Umbilical cord (tissue), 2 donors: ENCODE results near the gene NOP9. TPM values are rescaled to one million over a fixed set of nuclear protein-coding genes. Genes with fewer than 3 reads are reported as not detected.
A peak's percentile ranks its signal among the peaks of the same experiment; 100 is the strongest.

Experiments used
- DNase-seq: peaks from one replicate; pipeline ENCODE4 v3.0.0-alpha.2; 2015; ENCODE audit warnings: low spot score
- total RNA-seq: library from RNA; depleted of rRNA; stranded (reverse); fragments of >200 nt; gene quantifications from one replicate; pipeline ENCODE4 v1.2.3, GENCODE V29; 2014; ENCODE audit warnings: low replicate concordance; ENCODE audit not compliant: insufficient read depth

Gene NOP9, protein sequence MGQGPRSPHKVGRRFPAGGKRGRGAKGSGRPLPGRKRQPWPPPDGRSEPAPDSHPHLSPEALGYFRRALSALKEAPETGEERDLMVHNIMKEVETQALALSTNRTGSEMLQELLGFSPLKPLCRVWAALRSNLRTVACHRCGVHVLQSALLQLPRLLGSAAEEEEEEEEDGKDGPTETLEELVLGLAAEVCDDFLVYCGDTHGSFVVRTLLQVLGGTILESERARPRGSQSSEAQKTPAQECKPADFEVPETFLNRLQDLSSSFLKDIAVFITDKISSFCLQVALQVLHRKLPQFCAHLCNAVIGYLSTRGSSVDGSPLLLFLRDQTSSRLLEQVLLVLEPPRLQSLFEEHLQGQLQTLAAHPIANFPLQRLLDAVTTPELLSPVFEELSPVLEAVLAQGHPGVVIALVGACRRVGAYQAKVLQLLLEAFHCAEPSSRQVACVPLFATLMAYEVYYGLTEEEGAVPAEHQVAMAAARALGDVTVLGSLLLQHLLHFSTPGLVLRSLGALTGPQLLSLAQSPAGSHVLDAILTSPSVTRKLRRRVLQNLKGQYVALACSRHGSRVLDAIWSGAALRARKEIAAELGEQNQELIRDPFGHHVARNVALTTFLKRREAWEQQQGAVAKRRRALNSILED
- total RNA-seq, result 12.5 TPM

DNA sequence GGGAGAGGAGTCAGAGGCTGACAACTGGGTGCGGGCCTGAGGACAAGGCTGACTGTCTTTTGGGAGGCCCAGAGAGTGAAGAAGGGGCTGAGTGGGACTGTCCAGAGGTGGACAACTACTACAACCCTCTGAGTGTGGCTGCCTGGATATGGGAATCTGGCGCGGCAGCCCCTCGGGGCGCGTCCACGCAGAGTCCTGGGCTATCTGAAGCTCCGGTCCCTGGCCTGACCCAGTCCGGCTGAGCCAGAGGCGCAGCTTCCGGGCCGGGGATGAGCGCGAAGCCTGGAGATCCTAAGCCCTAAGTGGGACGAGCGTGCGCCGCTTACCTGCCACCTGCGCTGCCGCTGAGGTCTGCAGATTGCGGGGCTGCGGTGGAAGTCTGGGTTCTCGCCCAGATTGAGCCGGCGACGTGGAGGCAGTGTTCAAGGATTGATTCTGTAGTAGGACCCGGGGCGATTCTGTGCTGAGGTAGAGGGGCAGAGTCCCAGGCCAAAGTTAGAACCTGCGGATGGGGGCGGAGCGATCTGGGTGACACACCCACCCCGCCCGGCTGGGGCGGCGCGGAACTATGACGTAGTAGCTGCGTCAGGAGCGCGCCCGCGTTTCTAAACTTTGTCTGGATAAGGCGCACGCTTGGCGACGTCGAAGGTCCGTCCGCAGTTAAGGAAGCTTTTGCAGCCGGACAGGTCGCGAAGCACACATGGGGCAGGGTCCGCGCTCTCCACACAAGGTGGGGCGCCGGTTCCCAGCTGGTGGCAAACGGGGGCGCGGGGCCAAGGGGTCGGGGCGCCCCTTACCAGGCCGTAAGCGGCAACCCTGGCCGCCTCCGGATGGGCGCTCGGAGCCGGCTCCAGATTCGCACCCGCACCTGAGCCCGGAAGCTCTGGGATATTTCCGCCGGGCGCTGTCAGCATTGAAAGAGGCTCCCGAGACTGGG is at the start of gene NOP9, which contains the start of gene DHRS1:
Gene NOP9 (plus strand): TSS at position 596 of the 937 bp plus-strand sequence. CDS start 105 bp downstream, at position 701.
Gene DHRS1 (minus strand): TSS at position 526 of the 937 bp plus-strand sequence. CDS start 674 bp downstream, outside the sequence.
- peak; percentile 90 for DNase-seq

DNA sequence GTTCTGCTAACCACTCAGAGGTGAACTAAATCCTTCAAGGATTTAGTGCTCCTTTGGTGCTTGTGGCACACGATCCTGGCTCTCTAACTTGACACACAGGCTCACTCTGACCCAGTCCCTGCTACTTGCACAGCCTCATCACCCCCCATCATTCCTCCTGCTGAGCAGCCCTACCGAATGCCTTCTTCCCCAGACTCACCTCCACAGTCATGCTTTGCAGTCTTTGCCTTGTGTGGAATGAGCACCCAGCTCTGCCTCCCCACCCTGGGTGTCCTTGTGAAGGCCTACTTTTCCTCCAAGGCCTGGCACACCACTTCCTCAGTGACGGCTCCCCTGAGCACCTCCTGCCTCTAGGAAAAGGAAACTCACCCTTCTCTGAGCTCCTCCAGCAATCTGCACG is 49.3 kb upstream of the NOP9 start:
- DNase-seq, result no peak

DNA sequence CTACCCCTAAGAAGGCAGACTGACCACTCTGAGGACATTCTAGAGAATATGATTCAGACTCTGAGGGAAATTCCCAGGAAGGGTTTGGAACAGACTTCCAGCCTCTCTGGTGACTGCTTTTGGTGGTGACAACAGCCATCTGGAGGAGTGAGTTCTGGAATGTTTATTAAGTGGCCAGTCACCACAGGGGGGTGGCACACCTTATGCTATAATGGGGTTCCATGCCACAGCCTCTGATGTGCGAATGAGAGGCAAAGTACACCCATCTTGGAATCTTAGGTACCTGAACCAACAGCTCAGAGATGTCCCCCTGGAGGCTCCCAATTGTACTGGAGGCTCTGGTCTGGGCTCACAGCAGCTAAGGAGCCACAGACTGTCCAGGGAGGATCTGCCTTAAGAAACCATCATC is 47.8 kb upstream of the NOP9 start:
- DNase-seq, result no peak

DNA sequence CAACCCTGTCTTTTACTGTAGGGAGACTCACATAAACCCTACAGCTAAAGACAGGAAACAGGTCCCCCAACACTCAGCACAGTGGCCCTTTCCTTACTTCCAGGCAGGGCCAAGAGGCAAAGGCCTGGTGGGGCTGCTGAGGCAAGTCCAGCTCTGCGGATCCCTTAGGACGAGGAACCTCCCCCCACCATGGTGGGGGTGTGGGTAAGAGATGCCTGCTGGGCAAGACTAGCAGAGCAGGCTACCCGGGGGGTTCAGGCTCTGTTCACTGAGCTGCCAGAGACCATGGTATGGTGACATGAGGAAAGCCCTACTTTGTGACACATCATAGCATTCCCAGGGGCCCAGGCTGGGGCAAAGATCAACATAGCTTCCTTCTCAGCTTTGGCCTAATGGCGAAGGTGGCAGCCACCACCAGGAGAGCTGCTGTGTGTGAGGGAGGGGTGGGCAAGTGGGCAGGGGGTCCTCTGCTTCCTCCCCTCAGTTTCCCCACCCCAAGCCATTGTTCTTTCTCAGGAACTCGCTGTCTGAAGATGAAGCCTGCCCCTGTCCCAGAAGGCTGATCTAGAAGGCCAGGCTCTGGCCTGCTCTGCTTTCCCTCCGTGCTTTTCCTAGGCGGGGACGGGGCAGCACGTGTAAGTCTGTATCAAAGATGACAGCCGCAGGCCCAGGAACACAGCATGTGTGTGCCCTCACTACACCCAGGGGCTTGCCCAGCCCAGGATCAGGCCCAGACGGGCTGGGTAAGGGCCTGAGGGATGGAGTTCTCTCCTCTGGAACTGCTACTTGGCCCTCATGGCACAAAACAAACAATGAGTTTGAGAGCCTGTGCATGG is 47.1 kb upstream of the NOP9 start:
- DNase-seq, result no peak

DNA sequence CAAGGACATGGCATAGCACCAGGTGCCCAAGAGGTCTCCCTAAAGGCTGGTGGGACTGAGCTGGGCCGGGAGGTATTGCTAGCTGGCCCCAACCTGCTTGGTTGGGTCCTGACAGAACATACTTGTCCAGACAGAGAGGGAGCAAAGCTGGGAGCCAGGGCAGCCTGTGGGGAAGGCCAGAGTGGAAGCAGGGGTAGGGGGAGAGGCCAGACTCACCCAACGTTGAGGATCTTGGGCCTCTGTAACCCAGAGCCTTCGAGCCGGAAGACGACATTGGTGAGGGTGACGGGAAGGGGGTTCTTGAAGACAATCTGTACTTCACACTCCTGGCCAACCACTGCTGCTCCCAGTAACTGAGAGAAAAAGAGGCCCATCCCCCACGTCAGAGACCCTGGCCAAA is 45.7 kb upstream of the NOP9 start:
- DNase-seq, result no peak

DNA sequence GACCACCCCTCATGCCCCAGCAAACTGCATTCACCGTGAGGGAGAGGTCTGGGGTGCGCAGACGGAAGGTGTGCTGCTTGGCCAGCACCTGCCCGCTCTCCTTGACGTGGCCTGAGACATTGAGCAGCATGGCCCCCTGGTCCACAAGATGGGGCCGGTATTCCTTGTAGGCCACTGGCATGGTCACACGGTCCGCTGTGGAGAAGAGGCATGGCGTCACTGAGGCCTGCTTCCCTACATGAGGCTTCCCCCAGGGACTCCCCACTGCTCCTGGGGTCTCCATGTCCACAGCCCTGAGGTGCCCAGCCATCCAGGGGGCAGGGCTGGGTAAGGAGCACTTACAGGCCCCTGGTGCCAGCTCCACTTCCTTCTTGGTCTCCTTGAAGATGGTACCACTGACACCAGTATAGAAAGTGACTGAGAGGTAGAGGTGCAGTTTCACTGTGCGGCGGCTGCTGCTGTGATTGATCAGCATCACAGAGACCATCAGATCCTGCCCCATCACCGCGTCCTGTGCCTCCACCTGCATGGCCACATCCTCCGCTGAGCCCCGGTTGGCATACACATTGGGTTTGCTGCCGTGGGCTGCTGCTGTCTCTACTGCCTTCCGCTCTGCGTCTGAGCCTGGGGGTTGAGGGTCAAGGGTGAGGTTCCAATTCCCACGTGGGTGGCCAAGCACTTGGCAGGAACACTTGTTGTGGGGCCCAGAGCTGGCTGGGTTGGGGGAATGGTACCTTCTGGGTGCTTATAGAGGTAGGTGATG is 44.8 kb upstream of the NOP9 start:
- DNase-seq, result no peak

DNA sequence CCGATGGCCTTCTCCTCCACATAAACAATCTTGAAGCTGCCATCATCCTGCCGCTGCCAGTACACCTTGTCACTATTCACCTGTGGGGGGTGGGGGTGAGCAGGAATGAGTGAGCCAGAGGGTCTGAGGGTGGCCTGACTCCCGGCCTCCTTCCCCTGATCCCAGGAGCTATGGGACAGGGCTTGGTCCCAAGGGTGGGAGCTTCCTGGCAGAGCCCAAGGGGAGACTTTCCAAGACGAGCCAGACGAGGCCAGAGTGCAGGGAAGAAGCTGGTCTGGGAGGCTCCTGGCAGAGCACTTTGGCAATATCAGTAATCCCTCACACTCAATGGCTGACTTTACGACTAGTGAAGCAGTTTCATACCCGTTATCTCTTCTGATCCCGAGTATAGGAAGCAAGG is 44.2 kb upstream of the NOP9 start:
- DNase-seq, result no peak

DNA sequence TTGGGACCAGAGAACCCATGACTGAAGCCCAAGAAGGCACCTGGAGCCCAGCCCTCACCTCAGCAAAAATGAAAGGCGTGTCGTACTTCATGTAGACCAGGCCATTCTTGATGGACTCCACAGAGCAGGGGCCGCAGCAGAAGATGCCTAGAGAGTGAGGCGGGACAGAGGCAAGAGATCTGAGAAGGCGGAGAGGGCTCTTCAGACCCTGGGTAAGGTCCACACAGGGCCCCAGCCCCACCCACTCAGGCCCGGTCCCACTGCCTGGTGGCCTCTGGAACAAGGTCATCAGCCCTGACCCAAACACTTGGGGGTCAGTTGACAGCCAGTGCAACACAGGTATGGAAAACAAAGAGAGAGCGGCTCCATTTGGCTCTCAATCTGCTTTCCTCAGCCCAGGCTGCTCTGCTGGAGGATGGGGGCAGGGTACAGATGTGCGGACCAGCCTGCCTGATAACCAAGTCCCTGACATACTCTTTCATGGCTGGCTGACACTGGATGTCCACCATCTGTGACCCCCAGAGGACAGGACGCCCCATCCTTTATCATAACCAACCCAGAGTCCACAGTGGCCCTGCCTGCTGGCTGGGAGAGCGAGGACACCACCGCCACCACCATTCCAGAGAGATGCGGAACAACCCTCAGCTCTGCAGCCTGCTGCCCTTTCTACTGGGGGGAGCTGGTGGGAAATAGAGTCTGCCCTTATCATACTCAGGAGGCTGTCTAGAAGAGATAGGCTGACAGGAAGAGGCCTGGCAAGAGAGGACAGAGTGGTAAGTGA is 43.5 kb upstream of the NOP9 start:
- no peak for DNase-seq

DNA sequence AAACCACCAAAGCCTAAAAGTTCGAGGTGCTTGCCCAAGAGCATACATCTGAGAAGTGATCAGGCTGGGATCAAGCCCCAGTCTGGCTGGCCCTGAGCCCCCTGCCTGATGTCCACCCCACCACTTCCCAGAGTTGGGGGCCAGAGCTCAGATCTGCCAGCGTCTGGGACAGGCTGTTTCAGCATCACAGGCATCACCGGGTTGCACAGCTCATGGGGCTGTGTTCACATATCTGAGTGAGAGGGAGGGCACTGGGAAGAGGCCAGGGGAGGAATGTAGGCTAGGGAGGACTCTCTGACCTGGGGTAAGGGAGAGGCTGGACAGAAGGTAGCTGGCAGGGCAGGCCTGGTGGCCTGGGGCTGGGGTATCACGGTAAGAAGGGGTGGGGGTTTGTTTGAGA is 42.7 kb upstream of the NOP9 start:
- DNase-seq, result no peak

DNA sequence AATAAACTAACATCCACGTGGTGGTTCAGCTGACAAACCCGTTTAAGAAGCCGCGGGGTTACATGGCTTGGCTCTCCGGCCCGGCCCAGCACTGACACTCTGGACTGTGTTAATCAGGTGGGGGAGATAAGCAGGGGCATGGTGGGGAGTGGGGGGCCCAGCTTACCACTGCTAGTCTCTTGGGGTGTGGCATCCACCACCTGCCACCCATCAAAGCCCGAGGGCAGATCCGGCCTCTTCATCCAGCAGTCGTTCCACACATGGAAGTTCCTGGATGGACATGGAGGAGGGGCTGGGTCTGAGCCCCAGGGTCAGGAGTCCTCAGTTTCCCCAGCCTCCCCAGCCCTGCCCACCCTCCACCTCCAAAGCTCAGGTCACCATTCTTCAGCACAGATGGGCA is 41.5 kb upstream of the NOP9 start:
- DNase-seq, result no peak

DNA sequence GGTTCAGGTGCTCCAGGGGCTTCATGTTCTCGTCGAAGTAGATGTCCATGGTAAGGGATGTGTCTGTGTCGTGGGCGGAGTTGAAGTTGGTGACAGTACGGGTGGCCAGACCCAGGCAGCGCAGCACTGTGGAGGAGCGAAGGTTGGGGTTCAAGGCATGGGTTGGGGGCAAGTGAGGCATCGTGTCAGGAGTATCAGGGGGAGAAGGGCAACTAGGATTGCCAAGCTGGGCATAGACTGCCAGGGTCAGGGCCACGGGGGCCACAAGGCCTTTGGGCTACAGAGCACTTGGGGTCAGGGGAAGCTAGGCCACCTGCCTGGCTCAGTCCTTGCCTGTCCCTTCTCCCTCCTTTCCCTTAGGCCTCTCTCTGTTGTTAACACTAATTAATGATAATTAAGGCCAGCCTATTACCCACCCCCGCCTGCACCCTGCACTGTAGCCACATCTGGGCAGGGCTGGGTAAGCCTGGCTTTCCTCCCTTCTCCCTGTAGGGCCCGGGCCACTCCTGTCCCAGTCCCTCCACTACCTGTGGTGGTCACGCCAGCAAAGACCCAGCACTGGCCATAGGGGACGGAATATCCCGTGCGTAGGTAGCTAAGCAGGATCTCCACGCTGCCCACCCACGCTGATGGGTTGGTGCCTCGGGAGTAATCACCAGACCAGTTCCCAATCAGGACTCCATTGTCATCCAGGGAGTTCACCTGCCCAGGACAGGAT is 40.9 kb upstream of the NOP9 start:
- no peak for DNase-seq

DNA sequence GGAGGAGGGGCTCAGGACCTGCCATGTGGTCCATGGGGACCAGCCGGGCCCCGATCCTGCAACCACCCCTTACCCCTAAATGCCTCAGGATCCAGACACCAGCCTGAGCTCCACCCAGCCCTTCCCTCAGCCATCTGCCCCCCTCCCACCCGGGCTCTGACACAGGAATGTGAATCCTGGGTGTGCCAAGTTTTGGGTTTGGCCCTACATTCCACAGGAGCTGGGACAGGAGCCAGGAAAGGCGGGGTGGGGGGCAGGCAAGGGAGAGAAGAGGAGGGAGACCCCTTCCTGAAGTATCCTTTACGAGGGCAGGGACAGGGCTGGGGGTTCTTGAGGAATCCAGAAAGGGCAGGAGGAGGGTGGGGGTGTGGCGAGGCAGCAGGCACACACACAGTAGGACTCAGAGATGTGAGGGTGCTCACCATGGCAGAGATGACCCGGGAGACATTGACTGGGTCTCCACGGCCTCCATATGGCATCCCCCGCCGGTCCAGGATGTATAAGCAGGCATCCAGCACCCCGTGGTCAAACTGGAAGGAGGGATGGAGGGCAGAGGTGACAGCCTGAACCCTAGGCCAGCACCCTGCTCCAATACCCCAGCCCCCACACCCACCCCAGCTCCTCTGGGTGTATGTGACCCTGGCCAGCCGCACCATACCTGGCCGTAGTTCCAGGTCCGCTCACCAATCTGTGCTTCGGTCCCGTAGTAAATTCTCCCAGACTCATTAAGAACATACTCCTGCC is 40.2 kb upstream of the NOP9 start:
- DNase-seq, result peak; percentile 79

DNA sequence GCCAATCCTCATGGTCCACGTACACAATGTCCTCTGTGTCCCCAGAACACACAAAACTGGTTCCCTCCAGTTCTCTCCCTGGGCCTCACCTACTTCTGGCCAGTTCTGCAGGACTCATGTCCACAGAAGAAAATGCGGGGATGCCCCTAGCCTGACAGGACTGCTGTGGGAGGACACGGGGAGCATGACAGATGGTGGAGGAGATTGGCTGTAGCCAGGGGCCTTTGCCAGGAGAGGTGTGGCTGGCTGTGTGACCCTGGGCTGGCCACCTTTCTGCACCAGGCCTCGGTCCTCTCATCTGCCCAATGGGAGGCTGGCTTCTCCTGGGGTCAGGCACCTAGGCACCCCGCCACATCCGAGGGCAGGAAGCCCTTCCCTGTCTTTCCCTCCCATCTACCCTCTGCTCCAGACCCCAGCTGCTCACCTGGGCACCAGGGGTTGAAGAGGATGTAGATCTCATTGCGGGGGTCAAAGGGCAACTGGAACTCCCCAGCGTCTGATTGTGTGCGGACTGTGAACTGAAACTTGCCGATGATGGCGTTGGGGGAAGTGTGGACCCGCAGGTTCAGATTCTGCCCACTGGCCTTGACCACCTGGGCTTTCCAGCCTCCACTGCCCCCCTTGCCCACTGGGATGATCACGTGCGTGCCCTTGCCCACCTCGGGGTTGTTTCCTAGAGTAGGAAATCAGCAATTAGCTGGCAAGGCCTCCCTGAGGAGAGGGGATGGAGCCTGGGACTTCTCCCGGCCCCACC is 39.4 kb upstream of the NOP9 start:
- no peak for DNase-seq

DNA sequence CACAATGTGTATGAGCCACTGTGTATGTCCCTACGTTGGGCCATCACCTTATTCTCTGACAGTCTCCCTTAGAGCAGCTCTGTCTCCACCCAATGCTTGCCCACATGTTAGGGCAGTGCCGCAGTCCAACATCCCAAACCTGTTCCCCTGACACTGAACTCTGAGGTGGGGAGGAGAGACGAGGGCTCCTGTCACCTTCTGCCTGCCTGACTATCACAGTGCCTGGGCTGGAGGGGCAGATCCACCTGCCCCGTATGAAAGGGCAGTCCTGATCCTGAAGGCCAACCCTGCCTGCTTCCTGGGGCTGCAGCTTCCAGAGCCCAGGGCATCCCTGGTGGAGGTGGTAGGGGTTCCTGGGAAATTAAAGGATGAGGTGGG is 38.9 kb upstream of the NOP9 start:
- no peak for DNase-seq

DNA sequence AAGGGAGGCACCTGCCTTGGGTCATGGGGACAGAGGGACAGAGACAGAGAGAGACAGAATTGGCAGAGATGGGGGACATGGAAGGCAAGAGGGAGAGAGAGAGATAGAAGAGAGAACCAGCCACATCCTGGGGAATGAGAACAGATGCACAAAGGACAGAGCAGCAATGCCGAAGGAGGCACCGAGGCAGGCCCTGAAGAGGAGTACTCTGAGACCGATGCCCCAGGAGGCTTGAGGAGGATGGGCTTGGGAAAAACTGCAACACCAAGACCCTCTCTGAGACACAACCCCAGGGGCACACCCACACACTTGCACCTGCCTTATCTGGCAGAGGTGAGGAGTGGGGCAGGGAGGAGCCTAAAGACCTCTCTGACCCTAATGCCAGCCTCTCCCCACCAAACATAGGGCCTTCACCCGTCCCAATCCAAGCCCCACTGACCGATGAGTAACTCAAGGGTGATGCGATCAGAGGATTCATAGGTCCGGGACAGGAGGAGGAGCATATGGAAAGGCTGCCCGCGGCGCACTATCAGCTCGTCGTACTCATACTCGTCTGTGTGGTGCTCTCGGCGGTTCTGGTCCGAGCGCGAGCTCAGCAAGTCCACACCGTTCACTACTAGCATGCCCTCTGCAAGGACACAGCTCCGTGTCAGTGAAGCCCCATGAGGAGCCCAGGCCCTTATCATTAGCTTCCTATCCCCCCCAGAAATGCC is 38.2 kb upstream of the NOP9 start:
- DNase-seq, result no peak

DNA sequence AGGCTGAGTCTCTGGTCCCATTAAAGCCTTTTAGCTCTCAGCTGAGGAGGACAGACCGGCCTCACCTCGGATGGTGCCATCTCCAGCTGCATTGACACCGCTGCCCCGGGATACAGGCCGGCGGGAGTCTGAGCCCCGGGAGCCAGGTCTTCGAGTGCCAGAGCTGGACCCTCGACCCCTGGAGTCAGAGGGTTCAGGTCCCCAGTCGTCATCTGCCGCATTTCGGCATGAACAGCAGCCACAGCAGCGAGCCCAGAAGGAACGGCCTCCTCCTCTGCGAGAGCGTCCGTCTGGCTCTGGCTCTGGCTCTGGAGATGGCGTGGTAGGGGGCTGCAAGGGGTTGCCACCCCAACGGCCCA is 37.7 kb upstream of the NOP9 start:
- no peak for DNase-seq
